ENCODE measurements around the gene HELZ.

The HELZ gene

DNA sequence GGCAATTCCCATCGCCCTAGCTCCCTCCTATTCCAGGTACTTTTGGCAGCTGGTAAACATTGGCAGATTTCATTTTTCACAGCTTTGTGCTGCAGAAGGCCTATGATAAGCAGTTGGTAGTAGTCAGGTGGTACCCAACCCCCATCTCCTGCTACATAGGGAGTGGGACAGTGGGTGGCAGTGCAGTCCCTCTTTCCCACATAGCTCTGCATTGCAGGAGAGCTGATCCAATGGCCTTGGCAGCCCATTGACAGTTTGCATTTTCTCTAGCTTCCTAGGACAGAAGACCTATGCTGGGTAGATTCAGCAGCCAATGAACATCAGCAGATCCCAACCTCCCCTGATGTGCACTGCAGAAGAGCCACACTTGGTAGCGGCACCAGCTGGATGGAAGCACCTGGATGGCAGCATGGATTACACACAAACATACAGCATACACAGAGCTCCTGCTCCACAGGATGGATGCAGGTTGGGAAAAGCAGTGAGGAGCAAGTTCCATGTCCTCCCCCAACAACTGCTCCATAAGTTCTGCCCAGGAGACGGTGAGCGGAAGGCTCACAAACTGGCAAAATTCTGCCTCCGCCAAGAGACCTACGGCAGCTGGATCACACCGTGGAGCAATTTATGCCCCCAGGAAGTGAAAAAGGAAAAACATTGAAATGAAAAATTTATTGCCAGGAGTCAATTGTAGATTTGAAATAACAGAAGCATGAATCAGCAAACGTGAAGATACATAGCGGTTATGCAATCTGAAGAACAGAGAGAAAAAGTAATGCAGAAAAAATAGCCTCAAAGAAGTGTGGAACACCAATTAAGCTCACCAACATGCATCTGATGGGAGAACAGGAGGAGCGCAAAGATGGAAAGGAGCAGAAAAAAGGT lies 105.0 kb downstream of the HELZ start:
- TF ChIP-seq, protein P1, sequence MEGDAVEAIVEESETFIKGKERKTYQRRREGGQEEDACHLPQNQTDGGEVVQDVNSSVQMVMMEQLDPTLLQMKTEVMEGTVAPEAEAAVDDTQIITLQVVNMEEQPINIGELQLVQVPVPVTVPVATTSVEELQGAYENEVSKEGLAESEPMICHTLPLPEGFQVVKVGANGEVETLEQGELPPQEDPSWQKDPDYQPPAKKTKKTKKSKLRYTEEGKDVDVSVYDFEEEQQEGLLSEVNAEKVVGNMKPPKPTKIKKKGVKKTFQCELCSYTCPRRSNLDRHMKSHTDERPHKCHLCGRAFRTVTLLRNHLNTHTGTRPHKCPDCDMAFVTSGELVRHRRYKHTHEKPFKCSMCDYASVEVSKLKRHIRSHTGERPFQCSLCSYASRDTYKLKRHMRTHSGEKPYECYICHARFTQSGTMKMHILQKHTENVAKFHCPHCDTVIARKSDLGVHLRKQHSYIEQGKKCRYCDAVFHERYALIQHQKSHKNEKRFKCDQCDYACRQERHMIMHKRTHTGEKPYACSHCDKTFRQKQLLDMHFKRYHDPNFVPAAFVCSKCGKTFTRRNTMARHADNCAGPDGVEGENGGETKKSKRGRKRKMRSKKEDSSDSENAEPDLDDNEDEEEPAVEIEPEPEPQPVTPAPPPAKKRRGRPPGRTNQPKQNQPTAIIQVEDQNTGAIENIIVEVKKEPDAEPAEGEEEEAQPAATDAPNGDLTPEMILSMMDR (IDR thresholded peaks at IDR 0.05): no peak

DNA sequence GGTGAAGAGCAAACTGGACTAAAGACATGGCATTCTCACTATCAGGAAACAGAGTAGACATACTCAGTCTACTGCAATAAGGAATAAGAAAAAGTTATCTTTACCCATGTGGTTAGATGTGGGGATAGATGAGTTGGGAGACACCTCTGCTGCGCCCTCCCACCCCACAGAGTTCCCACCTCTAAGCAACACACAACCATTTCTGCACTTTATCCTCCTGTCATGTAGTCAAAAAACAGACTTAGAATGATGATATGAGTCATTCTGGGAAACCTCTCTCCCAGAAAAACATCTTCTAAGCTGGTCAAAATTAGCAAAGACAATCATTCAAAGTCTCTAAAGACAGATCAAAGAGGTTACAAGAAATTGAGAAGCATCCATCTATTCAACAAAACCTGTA lies 105.7 kb downstream of the HELZ start:
- TF ChIP-seq, protein P1 (IDR thresholded peaks at IDR 0.05): no peak

DNA sequence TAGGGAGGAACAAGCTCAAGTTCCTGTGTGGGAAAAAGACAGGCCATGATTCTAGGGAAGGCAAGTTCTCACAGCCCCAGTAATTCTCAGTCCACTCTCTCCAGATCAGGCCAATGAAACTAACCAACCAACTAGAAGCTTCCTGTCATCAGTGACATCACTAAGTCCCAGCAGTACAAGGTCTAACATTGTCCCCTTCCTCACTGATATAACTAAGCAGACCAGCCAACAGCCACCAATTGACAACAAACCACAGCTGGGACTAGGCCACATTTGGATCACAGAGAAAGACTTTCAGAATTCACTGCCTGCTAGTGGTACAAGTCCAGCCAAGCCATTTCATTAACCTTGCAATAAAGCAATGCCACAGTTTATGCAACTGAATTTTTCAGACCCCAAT lies 106.6 kb downstream of the HELZ start:
- TF ChIP-seq, protein P1 (IDR thresholded peaks at IDR 0.05): no peak

DNA sequence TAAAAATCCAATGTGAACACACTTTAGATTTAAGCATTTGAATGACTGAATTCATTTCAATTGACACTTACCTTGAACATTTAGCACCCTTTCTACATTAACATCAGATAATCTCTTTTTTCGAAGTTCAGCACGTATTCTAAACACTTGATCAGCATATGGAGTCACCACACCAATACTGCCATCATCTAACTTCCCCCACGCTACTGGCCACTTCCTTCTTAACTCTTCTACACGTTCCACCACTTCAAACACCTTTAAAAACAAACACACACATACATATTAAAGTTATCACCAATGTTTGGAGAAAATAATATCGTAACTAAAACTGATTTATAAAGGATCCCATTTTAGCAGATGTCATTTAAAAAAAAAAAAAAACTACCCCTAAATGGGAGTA lies 107.1 kb downstream of the HELZ start:
- TF ChIP-seq, protein P1 (IDR thresholded peaks at IDR 0.05): no peak

DNA sequence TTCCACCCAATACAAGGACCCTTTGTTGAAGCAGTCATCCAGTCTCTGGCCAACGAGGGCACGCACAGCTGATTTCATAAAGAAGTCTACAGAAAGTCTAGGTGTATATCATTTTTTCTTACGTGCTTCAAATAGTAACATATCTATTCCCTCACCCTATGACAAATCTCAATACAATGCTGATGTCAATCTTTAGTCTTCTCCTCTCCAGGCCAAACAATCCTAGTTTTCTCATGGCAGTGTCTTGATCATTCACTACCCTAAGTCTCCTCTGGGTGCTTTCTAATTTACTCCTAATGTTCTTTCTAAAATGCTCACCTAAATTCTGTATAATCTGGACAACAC lies 108.0 kb downstream of the HELZ start:
- TF ChIP-seq, protein P1 (IDR thresholded peaks at IDR 0.05): no peak

DNA sequence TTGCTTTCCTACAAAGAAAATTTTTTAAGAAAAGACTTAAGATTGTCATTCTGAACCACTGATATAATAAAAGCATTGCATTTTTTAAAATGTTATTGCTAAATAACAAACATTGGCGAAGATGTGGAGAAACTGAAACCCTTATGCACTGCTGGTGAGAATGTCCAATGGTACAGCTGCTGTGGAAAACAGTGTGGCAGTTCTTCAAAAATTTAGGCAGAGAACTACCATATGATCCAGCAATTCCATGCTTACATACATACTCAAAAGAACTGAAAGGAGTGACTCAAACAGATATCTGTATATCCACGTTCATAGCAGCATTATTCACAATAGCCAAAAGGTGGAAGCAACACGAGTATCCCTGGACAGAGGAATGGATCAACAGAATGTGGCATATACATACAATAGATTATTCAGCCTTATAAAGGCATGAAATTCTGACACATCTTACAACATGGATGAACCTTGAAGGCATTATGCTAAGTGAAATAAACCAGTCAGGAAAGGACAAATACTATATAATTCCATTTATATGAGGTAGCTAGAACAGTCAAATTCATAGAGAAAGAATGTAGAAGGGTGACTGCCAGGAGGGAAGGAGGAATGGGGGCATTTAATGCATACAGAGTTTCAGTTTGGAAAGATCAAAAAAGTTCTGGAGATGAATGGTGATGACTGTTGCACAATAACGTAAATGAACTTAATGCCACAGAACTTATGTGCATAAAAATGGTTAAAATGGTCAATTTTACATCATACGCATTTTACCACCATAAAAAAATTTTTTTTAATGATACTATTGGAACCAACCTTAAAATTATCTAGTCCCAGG lies 108.6 kb downstream of the HELZ start:
- TF ChIP-seq, protein P1 (IDR thresholded peaks at IDR 0.05): no peak

DNA sequence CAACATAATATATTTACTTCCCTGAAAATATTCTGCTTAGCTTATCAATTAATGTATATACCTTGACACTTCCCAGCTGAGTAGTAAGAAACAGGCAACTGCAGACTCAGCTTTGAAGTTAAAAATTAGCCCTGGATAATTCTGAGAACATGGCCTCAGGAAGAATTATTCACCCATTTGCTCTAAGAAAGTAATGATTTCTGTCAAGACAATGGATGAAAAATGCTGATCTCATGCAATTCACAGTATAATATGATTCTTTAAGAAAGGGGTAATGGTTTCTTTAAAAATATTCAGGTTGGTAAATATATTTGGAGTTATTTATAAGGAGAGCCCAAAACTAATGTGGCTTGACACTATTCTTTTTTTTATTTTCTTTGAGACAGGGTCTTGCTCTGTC lies 111.8 kb downstream of the HELZ start:
- TF ChIP-seq, protein P1 (IDR thresholded peaks at IDR 0.05): no peak
